HG02840 (cell line): ENCODE measurements around the gene P2RX2.
"Not testable (repeated sequence)": the region's sequence is repeated elsewhere in the genome, so short reads cannot be mapped to it uniquely, and the experiment has no call there.

ENCODE experiments used
- ATAC-seq: cut with Tn5 transposase; IDR thresholded peaks from one replicate; pipeline ENCODE4 v1.9.1; 2021; ENCODE audit warnings: mild to moderate bottlenecking, moderate library complexity, moderate number of reproducible peaks; ENCODE audit not compliant: unreplicated experiment, low FRiP score

Gene P2RX2

GRCh38 chr12:132582582-132583410 lies 35.8 kb upstream of the P2RX2 start:
- ATAC-seq, result no peak

DNA sequence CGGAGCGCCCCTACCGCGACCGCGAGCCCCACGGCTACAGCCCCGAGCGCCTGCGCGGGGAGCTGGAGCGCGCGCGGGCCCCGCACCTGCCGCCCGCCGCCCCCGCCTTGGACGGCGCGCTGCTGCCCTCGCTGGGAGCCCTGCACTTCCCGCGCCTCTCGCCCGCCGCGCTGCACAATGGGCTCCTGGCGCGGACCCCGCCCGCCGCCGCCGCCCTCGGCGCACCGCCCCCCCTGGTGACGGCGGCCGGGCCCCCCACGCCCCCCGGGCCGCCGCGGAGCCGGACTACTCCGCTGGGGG lies 35.2 kb upstream of the P2RX2 start:
- no peak for ATAC-seq

GRCh38 chr12:132583736-132584135 lies 34.8 kb upstream of the P2RX2 start:
- ATAC-seq, result no peak

GRCh38 chr12:132584429-132584828 lies 34.1 kb upstream of the P2RX2 start:
- no peak for ATAC-seq

- ATAC-seq, result no peak
Measured at GRCh38 chr12:132585177-132585576, 33.4 kb upstream of the P2RX2 start.

DNA sequence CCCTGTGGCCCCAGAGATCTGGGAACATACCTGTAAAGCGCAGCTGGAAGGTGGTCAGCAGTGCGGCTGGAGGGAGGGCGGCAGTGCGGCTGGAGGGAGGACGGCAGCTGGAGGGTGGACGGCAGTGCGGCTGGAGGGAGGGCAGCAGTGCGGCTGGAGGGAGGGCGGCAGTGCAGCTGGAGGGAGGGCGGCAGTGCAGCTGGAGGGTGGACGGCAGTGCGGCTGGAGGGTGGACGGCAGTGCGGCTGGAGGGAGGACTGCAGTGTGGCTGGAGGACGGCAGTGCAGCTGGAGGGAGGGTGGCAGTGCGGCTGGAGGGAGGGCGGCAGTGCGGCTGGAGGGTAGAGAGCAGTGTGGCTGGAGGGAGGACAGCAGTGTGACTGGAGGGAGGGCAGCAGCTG lies 31.6 kb upstream of the P2RX2 start:
- ATAC-seq, result no peak

DNA sequence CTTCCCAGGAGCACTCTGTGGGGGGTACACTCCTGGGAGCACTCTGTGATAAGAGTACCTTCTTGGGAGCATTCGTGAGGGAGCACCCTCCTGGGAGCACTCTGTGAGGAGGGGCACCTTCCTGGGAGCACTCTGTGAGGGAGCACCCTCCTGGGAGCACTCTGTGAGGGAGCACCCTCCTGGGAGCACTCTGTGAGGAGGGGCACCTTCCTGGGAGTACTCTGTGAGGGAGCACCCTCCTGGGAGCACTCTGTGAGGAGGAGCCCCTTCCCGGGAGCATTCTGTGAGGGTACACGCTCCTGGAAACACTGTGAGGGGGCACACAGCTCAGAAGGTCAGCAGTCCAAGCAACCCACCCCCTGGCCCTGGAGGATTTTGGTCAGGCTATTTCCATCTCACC lies 30.8 kb upstream of the P2RX2 start:
- ATAC-seq, result no peak

- no peak for ATAC-seq
Measured at GRCh38 chr12:132588319-132588718, 30.3 kb upstream of the P2RX2 start.

- no peak for ATAC-seq
Measured at GRCh38 chr12:132588821-132589669, 29.5 kb upstream of the P2RX2 start.

DNA sequence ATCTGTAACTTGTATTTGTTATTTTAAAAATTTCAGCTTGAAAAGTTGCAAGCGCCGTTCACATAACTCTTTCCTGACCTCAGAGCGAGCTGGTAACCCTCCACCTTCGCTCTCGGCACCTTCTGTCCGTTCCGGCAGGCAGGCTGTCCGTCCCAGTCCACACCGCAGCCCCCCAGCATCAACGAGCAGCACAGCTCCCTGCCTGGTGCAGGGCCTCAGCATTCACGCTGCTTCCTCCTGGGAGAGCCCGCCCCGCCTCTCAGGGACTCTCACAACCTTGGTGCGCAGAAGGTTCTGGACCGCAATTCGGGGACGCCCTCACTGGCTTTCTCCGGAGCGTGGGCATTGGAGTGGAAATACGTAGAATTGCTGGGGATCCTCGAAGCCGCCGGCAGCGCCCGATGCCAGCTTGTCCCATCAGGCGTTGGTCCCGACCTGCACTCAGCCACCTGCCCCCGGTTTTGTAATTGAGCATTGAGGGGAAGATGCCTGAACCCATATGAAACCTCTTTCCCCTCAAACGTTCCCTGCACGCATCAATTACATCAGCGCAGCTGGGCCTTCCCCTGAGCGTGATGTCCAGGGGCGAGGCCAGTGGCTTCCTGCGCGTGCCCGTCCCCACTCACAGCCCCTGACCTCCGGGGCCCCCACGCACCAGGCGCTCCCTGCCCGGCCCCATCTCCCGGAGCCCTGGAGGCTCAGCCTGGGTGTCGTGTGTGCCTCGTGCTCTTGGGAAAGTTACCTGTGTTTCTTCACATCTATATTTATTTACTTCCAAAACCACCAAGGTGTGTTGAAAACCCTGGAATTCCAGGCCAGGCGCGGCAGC lies 27.3 kb upstream of the P2RX2 start:
- no peak for ATAC-seq

GRCh38 chr12:132592282-132592970 lies 26.1 kb upstream of the P2RX2 start:
- no peak for ATAC-seq

- ATAC-seq, result no peak
Measured at GRCh38 chr12:132593071-132593470, 25.5 kb upstream of the P2RX2 start.

DNA sequence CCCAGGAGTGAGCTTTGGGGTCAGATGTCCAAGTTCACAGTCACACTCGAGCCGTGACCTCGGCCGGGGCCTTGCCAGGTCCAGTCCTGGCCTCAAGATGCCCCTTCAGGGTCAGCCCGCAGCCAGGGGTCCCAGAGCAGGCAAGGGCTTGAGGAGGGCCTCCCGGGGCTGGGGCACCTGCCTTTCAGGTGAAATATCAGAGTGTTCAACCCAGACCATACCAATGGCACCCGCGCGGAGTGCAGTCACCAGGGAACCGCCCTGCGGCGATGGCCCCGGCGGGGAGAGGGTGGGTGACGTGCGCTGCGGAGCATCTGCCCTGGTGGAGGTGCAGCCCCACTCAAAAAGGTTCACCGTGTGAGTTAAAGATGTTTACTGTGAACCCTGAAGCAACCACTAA lies 25.1 kb upstream of the P2RX2 start:
- ATAC-seq, result no peak

DNA sequence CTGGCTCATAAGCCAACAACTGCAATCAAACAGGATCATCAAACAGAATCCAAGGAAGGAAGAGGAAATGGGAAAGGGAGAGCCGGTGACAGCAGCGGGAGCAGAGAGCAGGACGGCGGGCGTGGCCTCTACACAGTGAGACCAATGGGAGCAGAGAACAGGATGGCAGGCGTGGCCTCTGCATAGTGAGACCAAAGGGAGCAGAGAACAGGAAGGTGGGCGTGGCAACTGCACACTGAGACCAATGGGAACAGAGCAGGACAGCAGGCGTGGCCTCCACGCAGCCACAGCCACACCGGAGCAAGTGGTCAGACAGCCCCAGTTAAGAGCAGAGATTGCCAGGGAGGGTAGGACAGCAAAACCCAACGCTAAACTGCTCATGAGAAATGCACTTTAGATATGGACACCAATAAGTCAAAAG lies 24.6 kb upstream of the P2RX2 start:
- no peak for ATAC-seq

DNA sequence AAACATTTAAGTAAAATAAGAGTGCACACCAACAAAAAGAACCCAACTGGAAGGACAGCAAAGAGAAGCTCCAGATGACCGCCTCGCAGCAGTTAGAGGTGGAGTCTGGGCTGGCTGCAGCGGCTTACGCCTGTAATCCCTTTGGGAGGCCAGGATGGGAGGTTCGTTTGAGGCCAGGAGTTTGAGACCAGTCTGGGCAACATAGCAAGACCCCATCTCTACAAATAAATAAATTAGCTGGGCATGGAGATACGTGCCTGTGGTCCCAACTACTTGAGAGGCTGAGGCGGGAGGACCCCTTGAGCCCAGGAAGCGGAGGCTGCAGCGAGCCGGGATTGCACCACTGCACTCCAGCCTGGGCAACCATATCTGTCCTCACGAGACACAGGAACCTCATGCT lies 23.4 kb upstream of the P2RX2 start:
- no peak for ATAC-seq

GRCh38 chr12:132596016-132596415 lies 22.6 kb upstream of the P2RX2 start:
- ATAC-seq, result no peak

DNA sequence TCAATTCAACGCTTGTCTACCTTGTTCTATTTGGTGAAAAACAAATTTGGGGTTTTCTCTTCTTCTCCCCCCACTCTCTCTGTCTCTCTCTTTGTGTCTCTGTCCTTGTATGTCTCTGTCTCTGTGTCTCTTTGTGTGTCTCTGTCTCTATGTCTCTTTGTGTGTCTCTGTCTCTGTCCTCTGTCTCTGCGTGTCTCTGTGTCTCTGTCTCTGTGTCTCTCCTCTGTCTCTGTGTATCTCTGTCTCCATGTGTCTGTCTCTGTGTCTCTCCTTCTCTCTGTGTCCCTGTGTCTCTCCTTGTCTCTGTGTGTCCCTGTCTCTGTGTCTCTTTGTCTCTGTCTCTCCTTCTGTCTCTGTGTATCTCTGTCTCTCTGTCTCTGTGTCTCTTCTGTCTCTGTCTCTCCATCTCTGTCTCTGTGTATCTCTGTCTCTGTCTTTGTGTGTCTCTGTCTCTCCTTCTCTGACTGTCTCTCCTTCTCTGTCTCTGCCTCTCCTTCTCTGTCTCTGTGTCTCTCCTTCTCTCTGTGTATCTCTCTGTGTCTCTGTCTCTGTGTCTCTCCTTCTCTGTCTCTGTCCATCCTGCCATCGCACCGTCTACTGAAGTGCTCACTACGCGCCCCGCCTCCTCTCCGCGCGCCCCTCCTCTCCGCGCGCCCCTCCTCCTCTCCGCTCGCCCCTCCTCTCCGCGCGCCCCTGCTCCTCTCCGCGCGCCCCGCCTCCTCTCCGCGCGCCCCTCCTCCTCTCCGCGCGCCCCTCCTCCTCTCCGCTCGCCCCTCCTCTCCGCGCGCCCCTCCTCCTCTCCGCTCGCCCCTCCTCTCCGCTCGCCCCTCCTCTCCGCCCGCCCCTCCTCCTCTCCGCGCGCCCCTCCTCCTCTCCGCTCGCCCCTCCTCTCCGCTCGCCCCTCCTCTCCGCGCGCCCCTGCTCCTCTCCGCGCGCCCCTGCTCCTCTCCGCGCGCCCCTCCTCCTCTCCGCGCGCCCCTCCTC lies 21.0 kb upstream of the P2RX2 start:
- ATAC-seq, result no peak

DNA sequence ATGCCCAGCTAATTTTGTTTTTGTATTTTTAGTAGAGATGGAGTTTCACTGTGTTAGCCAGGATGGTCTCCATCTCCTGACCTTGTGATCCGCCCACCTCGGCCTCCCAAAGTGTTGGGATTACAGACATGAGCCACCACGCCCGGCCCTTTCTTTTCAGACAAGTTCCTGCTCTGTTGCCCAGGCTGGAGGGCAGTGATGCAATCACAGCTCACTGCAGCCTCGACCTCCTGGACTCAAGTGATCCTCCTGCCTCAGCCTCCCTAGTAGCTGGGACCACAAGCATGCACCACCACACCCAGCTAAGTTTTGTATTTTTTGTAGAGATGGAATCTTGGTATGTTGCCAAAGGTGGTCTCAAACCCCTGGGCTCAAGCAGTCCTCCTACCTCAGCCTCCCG lies 19.1 kb upstream of the P2RX2 start:
- not testable (repeated sequence) for ATAC-seq
